HepG2 (cell line): ENCODE results near the gene C2. TPM values are rescaled to one million over a fixed set of nuclear protein-coding genes. Genes with fewer than 3 reads are reported as not detected.

ENCODE experiments used
- ATAC-seq: fragments of 200-7000 bp; cut with Tn5 transposase; 3 replicates; pipeline ENCODE4 v1.9.1; 2020; ENCODE audit warnings: mild to moderate bottlenecking, moderate library complexity
- BruUV-seq: library from RNA; stranded (reverse); fragments of 400-500 nt; replicated peaks from 2 replicates; lab custom pipeline; 2021; lab: Mats Ljungman, UMichigan
- CTCF ChIA-PET: fragments of 300-600 bp; formaldehyde crosslinking; extraction: SDS; loops from one replicate; lab custom pipeline; 2021; ENCODE audit warnings: low total read pairs, inconsistent platforms, low intra/inter-chr PET ratio; lab: Yijun Ruan, JAX
- POLR2A ChIA-PET: fragments of 350-600 bp; sonication (Branson Sonifier 250); formaldehyde crosslinking; loops from one replicate; lab custom pipeline; 2020; ENCODE audit warnings: antibody characterized with exemption, inconsistent platforms; lab: Yijun Ruan, JAX
- DNase-seq: peaks from one replicate; pipeline ENCODE4 v3.0.0-alpha.2; 2015; ENCODE audit warnings: low spot score
- FAIRE-seq: peaks from 3 replicates; lab custom pipeline; 2011; peaks lifted over from hg19 to GRCh38; lab: Jason Lieb, UNC
- H2AFZ ChIP-seq: one replicate; pipeline ENCODE4 v1.6.1; 2011; ENCODE audit warnings: low read length, inconsistent platforms
- H3K27ac ChIP-seq: fragments of 300-600 bp; 3 replicates; pipeline ENCODE4 v1.8.0; 2011; ENCODE audit warnings: mixed run types, mild to moderate bottlenecking, mixed read lengths, low read length, inconsistent platforms; ENCODE audit not compliant: insufficient read depth; ENCODE audit errors: extremely low read length
- H3K27me3 ChIP-seq, 2 experiments: fragments of 200-600 bp in 1 of 2; 2 replicates in 1 of 2; 3 replicates in 1 of 2; pipeline versions ENCODE4 v1.6.0 to v1.8.0; 2011; ENCODE audit warnings: low read length in 2 of 2, mild to moderate bottlenecking in 2 of 2, moderate library complexity in 2 of 2, inconsistent platforms in 1 of 2; ENCODE audit not compliant: insufficient read depth in 2 of 2, control insufficient read depth in 1 of 2
- H3K36me3 ChIP-seq, 2 experiments: fragments of 200-600 bp in 1 of 2; replicated peaks in 1 of 2; 2 replicates in 1 of 2; 3 replicates in 1 of 2; pipeline versions ENCODE4 v1.5.1 to v1.8.0; 2011; ENCODE audit warnings: low read length in 2 of 2, inconsistent platforms in 1 of 2; ENCODE audit not compliant: insufficient read depth in 2 of 2, control insufficient read depth in 1 of 2
- H3K4me1 ChIP-seq: 2 replicates; pipeline ENCODE4 v1.5.1; 2012; ENCODE audit warnings: low read length, inconsistent platforms; ENCODE audit not compliant: insufficient read depth
- H3K4me2 ChIP-seq: 2 replicates; pipeline ENCODE4 v1.6.0; 2011; ENCODE audit warnings: low read depth, low read length, inconsistent platforms
- H3K4me3 ChIP-seq, 3 experiments: fragments of 200-600 bp in 1 of 3; sonication (generic), shearing (Covaris generic) in 1 of 3; replicated peaks in 1 of 3; 2 replicates each; pipeline ENCODE4 v1.5.1; 2011 to 2016; ENCODE audit warnings: low read length in 3 of 3, inconsistent platforms in 2 of 3, low read depth in 2 of 3, mild to moderate bottlenecking in 2 of 3, control low read depth in 1 of 3, mixed read lengths in 1 of 3; ENCODE audit not compliant: insufficient read depth in 1 of 3
- H3K79me2 ChIP-seq: one replicate; pipeline ENCODE4 v1.6.1; 2011; ENCODE audit warnings: low read length, inconsistent platforms; ENCODE audit not compliant: insufficient read depth
- H3K9ac ChIP-seq: 2 replicates; pipeline ENCODE4 v1.6.0; 2011; ENCODE audit warnings: mild to moderate bottlenecking, low read depth, low read length, inconsistent platforms; ENCODE audit not compliant: insufficient read depth
- H3K9me3 ChIP-seq: 2 replicates; pipeline ENCODE4 v1.5.1; 2012; ENCODE audit warnings: mild to moderate bottlenecking, low read length
- H4K20me1 ChIP-seq: 2 replicates; pipeline ENCODE4 v1.6.0; 2011; ENCODE audit warnings: inconsistent platforms, mild to moderate bottlenecking, low read length, moderate library complexity; ENCODE audit not compliant: insufficient read depth
- ARNTL ChIP-seq: sonication (generic); formaldehyde crosslinking; IDR thresholded peaks from 2 replicates; pipeline ENCODE4 v1.4.0; 2020; ENCODE audit warnings: mild to moderate bottlenecking, missing genetic modification reagents
- CCAR2 ChIP-seq: fragments of 200-400 bp; formaldehyde crosslinking; optimal IDR thresholded peaks from 2 replicates; pipeline ENCODE3; 2018; ENCODE audit warnings: low read depth, mild to moderate bottlenecking, low read length, moderate library complexity
- ETV6 ChIP-seq: sonication (generic); formaldehyde crosslinking; conservative IDR thresholded peaks from 2 replicates; pipeline ENCODE4 v1.4.0; 2020; ENCODE audit warnings: missing genetic modification reagents
- HOXA5 ChIP-seq: sonication (generic); formaldehyde crosslinking; IDR thresholded peaks from 2 replicates; pipeline ENCODE4 v1.4.0; 2020; ENCODE audit warnings: missing genetic modification reagents
- MYC ChIP-seq: sonication (generic); formaldehyde crosslinking; IDR thresholded peaks from 2 replicates; pipeline ENCODE4 v1.9.0; 2021; ENCODE audit warnings: missing genetic modification reagents, borderline replicate concordance
- NFKB2 ChIP-seq: sonication (generic); formaldehyde crosslinking; IDR thresholded peaks from 2 replicates; pipeline ENCODE4 v1.4.0; 2020; ENCODE audit warnings: missing genetic modification reagents, borderline replicate concordance
- POLR2G ChIP-seq: fragments of 200-400 bp; formaldehyde crosslinking; IDR thresholded peaks from 2 replicates; pipeline ENCODE4 v1.6.1; 2018; ENCODE audit warnings: mild to moderate bottlenecking, low read depth, low read length, moderate library complexity
- RBFOX2 ChIP-seq: fragments of 200-400 bp; formaldehyde crosslinking; IDR thresholded peaks from 2 replicates; pipeline ENCODE4 v1.6.1; 2017; ENCODE audit warnings: low read depth, mild to moderate bottlenecking, low read length
- RFX1 ChIP-seq: fragments of 450-650 bp; IDR thresholded peaks from 2 replicates; pipeline ENCODE4 v1.6.1; 2017
- TEAD3 ChIP-seq: optimal IDR thresholded peaks from 2 replicates; pipeline ENCODE3; 2016; ENCODE audit warnings: borderline replicate concordance
- ZSCAN20 ChIP-seq: sonication (generic); formaldehyde crosslinking; IDR thresholded peaks from 2 replicates; pipeline ENCODE4 v1.4.0; 2020; ENCODE audit warnings: missing genetic modification reagents, mild to moderate bottlenecking, borderline replicate concordance
- ZSCAN22 ChIP-seq: sonication (generic); formaldehyde crosslinking; IDR thresholded peaks from 2 replicates; pipeline ENCODE4 v1.4.0; 2020; ENCODE audit warnings: mild to moderate bottlenecking, missing genetic modification reagents
- WGBS: methylation state at CpG from one replicate; pipeline ENCODE4 v1.1.6; 2017; ENCODE audit warnings: low lambda C conversion rate; 5-methylcytosine and 5-hydroxymethylcytosine counted together
- in situ Hi-C: cut with HindIII; loops from 2 replicates; pipeline ENCODE4 v1.10.0; 2017; ENCODE audit warnings: low pct_unique_long_range_greater_than_20kb; ENCODE audit not compliant: extremely low pct_ligation_motif_present
- intact Hi-C: fragments of 100-400 bp; cut with micrococcal nuclease; formaldehyde crosslinking; loops from one replicate; pipeline ENCODE4 v1.10.0; 2022; ENCODE audit not compliant: unreplicated experiment
- polyA plus RNA-seq, 8 experiments: library from polyadenylated mRNA; depleted of rRNA in 3 of 8; stranded (reverse) in 7 of 8; unstranded in 1 of 8; fragments of >200 nt; fragmentation: Illumina TruSeq in 4 of 8; extraction: Trizol in 4 of 8; gene quantifications; 2 replicates each; pipeline versions ENCODE4 v1.2.1 to v1.2.3, GENCODE V29; 2011 to 2016; ENCODE audit warnings: low read depth in 4 of 8, missing spikeins in 1 of 8, mixed read lengths in 1 of 8; ENCODE audit not compliant: insufficient read depth in 1 of 8
- total RNA-seq, 5 experiments: library from RNA; depleted of rRNA; stranded (reverse); fragments of >200 nt; fragmentation: Illumina TruSeq; extraction: Trizol; gene quantifications; 2 replicates each; pipeline ENCODE4 v1.2.3, GENCODE V29; 2016; ENCODE audit warnings: low read depth in 1 of 5
- TF ChIP-seq, protein P1 (sequence below): sonication (generic); formaldehyde crosslinking; IDR thresholded peaks from 2 replicates; pipeline ENCODE4 v1.4.0; 2020; ENCODE audit warnings: missing genetic modification reagents
- TF ChIP-seq, protein P2 (sequence below): sonication (generic); formaldehyde crosslinking; IDR thresholded peaks from 2 replicates; pipeline ENCODE4 v1.5.0; 2020; ENCODE audit warnings: missing genetic modification reagents
- TF ChIP-seq, protein P3 (sequence below): sonication (generic); formaldehyde crosslinking; IDR thresholded peaks from 2 replicates; pipeline ENCODE4 v1.8.0; 2022; ENCODE audit warnings: missing genetic modification reagents, low read depth, mild to moderate bottlenecking, borderline replicate concordance
- TF ChIP-seq, protein P4 (sequence below): sonication (generic); formaldehyde crosslinking; IDR thresholded peaks from 2 replicates; pipeline ENCODE4 v1.8.0; 2022; ENCODE audit warnings: mild to moderate bottlenecking, missing genetic modification reagents
- TF ChIP-seq, protein P5 (sequence below): sonication (generic); formaldehyde crosslinking; IDR thresholded peaks from 2 replicates; pipeline ENCODE4 v1.5.0; 2020; ENCODE audit warnings: missing genetic modification reagents, mild to moderate bottlenecking, borderline replicate concordance

C2 gene
- total and polyA plus RNA-seq, 2 of the 13 experiments (the other 11 are each of a cell fraction or from before 2014, with no cell fraction given), result 165 to 307 TPM

DNA sequence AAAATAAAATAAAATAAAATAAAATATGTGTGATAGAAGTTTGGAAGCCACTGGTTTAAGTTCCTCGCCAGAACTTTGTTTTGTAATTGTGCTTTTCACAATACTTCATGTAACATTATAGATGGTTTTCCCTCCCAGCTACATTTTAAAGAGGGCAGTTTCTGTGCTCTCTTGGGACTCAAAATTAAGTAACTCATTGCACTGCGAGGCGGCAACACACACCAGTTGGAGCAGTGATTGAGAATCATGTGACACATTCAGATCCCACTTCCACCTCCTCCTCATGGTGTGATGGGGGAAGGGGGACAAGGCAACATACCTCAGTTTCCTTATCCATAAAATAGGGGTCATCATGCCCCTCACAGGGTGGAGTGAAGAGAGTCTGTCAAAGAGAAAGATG lies 7.5 kb downstream of the C2 start (continued):
- TF ChIP-seq, protein P1, sequence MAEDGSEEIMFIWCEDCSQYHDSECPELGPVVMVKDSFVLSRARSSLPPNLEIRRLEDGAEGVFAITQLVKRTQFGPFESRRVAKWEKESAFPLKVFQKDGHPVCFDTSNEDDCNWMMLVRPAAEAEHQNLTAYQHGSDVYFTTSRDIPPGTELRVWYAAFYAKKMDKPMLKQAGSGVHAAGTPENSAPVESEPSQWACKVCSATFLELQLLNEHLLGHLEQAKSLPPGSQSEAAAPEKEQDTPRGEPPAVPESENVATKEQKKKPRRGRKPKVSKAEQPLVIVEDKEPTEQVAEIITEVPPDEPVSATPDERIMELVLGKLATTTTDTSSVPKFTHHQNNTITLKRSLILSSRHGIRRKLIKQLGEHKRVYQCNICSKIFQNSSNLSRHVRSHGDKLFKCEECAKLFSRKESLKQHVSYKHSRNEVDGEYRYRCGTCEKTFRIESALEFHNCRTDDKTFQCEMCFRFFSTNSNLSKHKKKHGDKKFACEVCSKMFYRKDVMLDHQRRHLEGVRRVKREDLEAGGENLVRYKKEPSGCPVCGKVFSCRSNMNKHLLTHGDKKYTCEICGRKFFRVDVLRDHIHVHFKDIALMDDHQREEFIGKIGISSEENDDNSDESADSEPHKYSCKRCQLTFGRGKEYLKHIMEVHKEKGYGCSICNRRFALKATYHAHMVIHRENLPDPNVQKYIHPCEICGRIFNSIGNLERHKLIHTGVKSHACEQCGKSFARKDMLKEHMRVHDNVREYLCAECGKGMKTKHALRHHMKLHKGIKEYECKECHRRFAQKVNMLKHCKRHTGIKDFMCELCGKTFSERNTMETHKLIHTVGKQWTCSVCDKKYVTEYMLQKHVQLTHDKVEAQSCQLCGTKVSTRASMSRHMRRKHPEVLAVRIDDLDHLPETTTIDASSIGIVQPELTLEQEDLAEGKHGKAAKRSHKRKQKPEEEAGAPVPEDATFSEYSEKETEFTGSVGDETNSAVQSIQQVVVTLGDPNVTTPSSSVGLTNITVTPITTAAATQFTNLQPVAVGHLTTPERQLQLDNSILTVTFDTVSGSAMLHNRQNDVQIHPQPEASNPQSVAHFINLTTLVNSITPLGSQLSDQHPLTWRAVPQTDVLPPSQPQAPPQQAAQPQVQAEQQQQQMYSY, result no peak
- TF ChIP-seq RFX1, result no peak
- no peak for TF ChIP-seq NFKB2
- no peak for TF ChIP-seq ETV6 (CRISPR knock-in tag)
- TF ChIP-seq ZSCAN20 (CRISPR knock-in tag), result no peak
- TF ChIP-seq, protein P2, sequence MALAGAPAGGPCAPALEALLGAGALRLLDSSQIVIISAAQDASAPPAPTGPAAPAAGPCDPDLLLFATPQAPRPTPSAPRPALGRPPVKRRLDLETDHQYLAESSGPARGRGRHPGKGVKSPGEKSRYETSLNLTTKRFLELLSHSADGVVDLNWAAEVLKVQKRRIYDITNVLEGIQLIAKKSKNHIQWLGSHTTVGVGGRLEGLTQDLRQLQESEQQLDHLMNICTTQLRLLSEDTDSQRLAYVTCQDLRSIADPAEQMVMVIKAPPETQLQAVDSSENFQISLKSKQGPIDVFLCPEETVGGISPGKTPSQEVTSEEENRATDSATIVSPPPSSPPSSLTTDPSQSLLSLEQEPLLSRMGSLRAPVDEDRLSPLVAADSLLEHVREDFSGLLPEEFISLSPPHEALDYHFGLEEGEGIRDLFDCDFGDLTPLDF (CRISPR knock-in tag), result no peak
- TF ChIP-seq MYC (CRISPR knock-in tag), result no peak
- no peak for TF ChIP-seq HOXA5
- TF ChIP-seq ZSCAN22 (CRISPR knock-in tag), result no peak
- TF ChIP-seq, all 625 proteins: peak for 0

DNA sequence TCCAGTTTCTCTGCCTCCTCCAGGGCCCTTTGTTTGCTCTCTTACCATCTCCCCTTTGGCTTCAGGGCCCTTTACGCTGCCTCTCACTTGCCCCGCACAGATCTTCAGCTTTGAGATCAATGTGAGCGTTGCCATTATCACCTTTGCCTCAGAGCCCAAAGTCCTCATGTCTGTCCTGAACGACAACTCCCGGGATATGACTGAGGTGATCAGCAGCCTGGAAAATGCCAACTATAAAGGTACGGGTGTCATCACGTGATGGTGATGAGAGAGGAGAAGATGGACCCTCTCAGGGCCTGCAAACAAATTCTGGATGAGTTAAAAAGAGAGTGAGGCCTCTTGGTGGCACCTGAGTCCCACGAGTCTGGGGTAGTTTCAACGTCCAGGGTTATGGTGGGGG lies 8.3 kb downstream of the C2 start:
- ATAC-seq, result no peak
- H2AFZ ChIP-seq, result no peak overlapping the region
- intact Hi-C loops (no loop called here), in situ Hi-C loops (no loop called here)
- H3K36me3 ChIP-seq, result peaks cover 8 to 23% of the 10 kb centered on the region in 2 experiments
- no TSS peak for BruUV-seq
- no peaks in the 10 kb centered on the region for H3K27me3 ChIP-seq
- 92% methylated on average over 9 of the region's 9 CpGs for WGBS
- H4K20me1 ChIP-seq, result no peaks in the 10 kb centered on the region
- no peaks in the 10 kb centered on the region for H3K9me3 ChIP-seq
- no peak overlapping the region for H3K4me2 ChIP-seq
- ChIA-PET CTCF (no interaction called here), POLR2A (interaction anchor here (1.4 to 2.0 kb wide), 2 partner anchors 10 to 16 kb away, joined by 8 to 9 read pairs; partner anchors contain the start of gene CFB)
- H3K79me2 ChIP-seq, result peaks cover 2% of the 10 kb centered on the region
- H3K4me1 ChIP-seq, result peaks cover 22% of the 10 kb centered on the region
- no peak for FAIRE-seq
- no peak overlapping the region for H3K9ac ChIP-seq
- H3K27ac ChIP-seq, result no peak overlapping the region
- DNase-seq, result no peak
- no peak overlapping the region for H3K4me3 ChIP-seq
- TF ChIP-seq, protein P3, sequence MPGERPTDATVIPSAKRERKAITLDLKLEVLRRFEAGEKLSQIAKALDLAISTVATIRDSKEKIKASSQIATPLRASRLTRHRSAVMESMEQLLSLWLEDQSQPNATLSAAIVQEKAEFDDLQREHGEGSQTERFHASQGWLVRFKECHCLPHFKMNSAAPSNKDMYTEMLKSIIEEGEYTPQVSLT, result no peak
- TF ChIP-seq TEAD3 (no peak), POLR2G (peak; percentile 32; the same call in 1 of the 2 replicates), ARNTL (no peak), RBFOX2 (0 out of 2 replicates have a peak, but pooled peaks have one; percentile 6), CCAR2 (peak; percentile 35)
- TF ChIP-seq, protein P4, sequence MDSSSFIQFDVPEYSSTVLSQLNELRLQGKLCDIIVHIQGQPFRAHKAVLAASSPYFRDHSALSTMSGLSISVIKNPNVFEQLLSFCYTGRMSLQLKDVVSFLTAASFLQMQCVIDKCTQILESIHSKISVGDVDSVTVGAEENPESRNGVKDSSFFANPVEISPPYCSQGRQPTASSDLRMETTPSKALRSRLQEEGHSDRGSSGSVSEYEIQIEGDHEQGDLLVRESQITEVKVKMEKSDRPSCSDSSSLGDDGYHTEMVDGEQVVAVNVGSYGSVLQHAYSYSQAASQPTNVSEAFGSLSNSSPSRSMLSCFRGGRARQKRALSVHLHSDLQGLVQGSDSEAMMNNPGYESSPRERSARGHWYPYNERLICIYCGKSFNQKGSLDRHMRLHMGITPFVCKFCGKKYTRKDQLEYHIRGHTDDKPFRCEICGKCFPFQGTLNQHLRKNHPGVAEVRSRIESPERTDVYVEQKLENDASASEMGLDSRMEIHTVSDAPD (CRISPR knock-in tag), result no peak
- TF ChIP-seq, protein P5, sequence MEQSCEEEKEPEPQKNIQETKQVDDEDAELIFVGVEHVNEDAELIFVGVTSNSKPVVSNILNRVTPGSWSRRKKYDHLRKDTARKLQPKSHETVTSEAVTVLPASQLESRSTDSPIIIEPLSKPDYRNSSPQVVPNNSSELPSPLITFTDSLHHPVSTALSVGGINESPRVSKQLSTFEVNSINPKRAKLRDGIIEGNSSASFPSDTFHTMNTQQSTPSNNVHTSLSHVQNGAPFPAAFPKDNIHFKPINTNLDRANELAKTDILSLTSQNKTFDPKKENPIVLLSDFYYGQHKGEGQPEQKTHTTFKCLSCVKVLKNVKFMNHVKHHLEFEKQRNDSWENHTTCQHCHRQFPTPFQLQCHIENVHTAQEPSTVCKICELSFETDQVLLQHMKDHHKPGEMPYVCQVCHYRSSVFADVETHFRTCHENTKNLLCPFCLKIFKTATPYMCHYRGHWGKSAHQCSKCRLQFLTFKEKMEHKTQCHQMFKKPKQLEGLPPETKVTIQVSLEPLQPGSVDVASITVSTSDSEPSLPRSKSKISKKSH (CRISPR knock-in tag), result no peak
